SW480 (cell line): Measurements from ENCODE around the gene ANLN.

Experiments
- DNase-seq: peaks from one replicate; pipeline ENCODE4 v3.0.0-alpha.2; 2016; ENCODE audit warnings: low spot score

ANLN gene, protein sequence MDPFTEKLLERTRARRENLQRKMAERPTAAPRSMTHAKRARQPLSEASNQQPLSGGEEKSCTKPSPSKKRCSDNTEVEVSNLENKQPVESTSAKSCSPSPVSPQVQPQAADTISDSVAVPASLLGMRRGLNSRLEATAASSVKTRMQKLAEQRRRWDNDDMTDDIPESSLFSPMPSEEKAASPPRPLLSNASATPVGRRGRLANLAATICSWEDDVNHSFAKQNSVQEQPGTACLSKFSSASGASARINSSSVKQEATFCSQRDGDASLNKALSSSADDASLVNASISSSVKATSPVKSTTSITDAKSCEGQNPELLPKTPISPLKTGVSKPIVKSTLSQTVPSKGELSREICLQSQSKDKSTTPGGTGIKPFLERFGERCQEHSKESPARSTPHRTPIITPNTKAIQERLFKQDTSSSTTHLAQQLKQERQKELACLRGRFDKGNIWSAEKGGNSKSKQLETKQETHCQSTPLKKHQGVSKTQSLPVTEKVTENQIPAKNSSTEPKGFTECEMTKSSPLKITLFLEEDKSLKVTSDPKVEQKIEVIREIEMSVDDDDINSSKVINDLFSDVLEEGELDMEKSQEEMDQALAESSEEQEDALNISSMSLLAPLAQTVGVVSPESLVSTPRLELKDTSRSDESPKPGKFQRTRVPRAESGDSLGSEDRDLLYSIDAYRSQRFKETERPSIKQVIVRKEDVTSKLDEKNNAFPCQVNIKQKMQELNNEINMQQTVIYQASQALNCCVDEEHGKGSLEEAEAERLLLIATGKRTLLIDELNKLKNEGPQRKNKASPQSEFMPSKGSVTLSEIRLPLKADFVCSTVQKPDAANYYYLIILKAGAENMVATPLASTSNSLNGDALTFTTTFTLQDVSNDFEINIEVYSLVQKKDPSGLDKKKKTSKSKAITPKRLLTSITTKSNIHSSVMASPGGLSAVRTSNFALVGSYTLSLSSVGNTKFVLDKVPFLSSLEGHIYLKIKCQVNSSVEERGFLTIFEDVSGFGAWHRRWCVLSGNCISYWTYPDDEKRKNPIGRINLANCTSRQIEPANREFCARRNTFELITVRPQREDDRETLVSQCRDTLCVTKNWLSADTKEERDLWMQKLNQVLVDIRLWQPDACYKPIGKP

DNA sequence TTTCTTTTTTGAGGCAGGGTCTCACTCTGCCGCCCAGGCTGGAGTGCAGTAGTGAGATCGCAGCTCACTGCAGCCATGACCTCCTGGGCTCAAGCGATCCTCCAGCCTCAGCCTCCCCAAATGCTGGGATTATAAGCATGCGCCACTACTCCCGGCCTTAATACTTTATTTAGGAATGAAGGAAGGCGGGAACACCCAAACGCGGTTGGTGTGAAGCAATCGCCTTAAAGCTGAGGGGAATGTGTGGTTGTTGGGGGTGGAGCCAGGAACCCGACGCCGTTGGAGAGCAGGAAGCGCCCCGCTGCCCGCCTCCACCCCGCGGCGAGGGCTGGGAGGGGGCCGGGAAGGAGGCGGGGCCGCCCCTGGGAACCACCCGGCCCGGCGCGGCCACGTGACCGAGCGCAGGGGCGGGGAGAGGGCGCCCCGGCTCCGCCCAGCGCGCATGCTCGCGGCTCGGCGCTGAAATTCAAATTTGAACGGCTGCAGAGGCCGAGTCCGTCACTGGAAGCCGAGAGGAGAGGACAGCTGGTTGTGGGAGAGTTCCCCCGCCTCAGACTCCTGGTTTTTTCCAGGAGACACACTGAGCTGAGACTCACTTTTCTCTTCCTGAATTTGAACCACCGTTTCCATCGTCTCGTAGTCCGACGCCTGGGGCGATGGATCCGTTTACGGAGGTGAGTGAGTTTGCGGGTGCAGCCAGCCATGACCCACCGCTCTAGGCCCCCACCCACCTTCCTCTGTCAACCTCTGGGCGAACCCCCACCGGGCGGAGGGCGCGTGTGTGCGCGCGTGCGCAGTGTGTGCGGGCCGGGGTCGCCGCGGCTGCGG is at the start of gene ANLN:
ANLN (plus strand) TSS at position 492 of the 828 bp plus-strand sequence; CDS start at position 657, 165 bp downstream.
- peak; percentile 100 for DNase-seq

DNA sequence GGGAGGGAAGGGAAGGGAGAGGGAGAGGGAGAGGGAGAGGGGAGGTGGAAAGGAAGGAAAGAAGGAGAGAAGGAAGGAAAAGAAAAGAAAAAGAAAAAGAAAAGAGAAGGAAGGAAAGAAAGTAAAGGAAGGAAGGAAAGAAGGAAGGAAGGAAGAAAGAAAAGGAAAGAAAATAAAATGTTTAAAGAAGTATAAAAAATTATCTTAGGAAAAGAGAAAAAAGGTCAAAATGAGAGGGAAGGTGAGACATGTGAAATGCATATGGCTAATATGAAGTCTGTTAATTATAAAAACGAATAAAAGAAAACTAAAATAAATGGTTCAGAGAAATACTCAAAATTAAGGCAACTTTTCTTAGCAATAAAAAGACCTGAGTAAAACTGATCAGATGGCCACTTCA is 46.1 kb upstream of the ANLN start:
- DNase-seq: no peak

DNA sequence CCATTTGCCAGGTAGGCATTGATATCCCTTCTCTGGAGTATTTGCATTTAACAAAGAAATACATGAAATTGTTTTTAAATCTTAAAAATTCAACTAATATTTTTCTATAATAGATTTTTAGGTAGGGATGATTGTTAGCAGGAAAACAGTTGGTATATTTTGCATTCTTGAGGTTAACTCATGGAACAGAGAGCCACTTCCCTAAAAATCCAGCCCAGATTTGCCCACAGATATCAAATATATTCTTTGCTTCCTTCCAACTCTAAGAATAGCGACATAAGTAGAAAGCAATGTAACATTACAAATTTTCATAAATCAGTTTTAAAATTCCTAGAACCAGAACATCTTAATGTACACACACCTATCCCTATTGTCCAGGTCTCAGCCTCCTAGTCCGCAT is 45.0 kb upstream of the ANLN start:
- DNase-seq: no peak

DNA sequence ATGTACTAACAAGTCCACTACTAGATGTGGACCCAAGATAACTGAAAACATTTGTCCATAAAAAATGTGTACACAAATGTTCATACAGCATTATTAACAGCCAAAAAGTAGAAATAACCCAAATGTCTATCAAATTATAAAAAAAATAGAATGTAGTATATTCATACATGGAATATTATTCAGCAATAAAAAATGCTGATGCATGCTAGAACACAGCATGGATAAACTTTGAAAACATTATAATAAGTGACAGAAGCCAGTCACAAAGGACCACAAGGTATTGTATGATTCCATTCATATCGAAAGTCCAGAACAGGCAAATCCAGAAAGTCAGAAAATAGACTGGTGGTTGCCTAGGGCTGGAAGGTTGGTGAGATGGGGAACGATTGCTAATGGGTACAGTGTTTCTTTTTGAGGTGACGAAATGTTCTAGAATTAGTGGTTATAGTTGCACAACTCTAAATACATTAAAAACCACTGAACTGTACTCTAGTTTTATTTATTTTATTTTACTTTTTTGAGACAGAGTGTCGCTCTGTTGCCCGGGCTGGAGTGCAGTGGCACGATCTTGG is 43.3 kb upstream of the ANLN start:
- DNase-seq: no peak

DNA sequence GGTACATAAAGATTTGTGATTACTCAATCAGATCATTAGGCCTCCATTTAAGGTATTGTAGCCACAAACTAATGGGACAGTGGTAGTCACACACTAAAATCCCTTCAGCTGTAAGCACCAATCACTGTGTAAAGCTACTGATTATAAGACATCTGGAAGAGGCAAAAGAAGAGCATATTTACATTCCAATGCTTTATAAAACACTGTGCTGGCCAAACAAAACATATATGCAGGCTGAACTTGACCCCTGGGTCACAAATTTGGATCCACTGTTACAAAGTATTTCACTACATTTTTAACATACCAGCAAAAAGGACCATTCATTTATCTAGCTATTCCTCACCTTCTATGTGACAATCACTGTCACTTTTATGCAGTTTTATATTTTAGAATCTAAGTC is 41.4 kb upstream of the ANLN start:
- no peak for DNase-seq

DNA sequence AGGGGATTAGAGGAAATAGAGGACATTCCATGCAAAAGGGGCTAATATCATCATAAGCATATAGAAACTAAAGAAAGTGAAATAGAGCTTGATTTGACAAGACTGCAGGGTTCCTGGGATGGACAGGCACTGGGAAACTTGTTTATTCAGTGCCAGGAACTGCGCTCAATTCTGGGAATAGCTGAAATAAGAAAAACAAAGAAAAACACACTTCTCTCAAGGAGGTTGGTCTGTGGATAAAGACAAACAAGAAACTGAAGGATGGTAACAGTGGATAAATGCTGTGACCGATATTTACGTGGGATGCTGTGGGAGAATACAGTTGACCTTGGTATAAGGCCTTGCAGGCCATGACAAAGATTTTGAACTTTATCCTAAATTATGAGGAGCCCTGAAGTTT is 40.9 kb upstream of the ANLN start:
- no peak for DNase-seq

DNA sequence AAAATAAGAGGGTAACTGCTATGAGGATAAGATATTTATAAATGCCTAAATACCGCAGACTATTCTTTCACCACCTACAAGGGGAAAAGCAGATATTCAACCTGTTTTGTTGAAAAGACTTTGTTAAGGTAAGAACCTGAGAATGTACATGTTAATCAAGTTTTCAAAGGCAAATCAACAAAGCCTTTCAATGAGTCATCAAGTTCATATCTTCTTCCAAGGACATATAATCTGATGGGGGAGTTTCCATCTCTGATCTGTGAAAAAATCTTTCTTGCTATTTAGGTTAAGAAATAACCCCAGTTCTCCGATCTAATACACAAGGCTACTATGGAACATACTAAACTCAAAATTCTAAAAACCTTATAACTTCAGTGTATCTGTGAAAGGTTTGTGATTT is 40.0 kb upstream of the ANLN start:
- DNase-seq: no peak

DNA sequence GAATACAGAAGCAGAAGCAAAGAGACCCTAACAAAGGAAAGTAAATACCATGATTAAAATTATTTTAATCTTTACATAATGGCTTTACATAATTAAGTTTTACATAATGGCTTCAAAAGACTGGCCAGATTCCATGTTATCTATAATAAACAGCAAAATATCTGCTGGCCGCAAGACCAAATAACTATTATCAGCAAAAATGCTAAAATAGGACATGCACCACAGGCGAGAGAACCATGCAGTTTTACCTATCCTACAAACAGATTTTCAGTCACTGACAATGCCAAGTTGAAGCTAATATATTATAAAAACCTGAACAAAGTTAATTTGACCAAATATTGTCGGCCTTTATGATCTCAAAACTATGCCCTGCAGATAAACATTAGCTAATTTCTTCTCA is 34.2 kb upstream of the ANLN start:
- DNase-seq: no peak

DNA sequence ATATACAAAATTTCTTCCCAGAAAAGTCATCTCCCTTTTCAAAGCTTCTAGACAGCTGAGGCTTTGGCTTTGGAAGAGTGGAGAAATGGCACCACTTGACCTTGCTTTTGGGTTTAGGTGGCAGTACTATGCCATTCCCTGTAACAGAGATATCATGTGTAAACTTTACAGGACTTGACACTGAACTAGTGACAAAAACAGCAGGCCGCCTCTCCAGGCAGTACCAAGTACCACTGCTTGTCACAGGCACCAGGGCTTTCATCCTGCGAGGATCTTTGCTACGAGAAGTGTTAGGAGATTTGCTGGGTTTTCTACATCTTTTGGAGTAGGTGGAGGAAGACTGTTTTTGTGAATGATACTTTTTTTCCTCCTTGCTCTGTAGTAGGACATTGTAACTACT is 32.6 kb upstream of the ANLN start:
- DNase-seq: no peak

DNA sequence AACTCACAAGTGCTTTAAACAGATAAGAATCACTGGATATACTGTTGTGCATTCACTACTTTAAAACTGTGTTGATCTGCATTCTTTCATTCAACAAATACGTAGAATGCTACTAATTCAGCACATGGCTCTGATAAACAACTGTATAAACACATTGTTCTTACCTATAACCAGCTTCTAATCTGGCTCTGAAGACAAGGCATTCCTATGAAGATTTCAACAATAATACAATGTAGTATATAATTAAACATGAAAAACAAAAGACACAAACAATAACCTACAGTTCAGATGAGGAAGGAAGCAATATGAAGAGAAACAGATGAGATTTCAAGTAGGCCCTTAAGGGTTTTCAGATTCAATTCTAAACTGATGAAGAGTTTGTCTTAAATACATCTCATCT is 31.1 kb upstream of the ANLN start:
- DNase-seq: no peak

DNA sequence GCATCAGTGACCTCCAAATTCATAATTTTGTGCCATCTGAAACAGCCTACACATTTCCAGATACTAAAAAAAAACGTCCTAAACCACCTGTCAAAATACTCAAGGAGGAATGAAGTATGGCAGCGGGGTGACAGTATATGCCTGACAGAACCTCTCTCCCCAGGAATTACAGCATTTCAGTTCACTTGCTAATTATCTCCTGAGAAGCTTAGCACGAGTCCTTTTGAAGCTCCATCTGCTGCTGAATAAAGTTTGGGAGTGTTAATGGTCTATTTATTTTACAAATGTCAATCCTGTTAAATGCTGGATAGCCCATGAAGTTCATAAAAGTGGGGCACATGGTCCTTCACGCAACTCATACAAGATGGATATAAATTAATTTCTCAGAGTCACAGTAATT is 29.4 kb upstream of the ANLN start:
- DNase-seq: no peak

DNA sequence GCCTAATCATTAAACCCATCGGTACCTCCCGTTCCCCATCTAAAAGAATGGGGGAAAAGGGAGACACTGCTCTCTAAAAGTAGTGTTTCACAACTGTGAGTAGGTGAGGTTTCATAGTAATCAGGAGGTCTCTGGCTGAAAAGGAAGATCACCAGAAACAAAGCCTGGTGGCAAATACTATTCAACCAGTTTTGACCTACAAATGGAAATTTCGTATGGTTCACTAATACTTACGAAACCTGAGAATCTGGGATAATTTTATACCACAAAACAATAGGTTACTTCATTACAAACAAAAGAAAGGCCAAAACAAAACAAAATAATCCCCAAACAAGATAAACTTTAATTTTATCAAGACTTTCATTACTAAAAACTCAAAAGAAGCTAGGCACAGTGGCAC is 28.4 kb upstream of the ANLN start:
- no peak for DNase-seq

DNA sequence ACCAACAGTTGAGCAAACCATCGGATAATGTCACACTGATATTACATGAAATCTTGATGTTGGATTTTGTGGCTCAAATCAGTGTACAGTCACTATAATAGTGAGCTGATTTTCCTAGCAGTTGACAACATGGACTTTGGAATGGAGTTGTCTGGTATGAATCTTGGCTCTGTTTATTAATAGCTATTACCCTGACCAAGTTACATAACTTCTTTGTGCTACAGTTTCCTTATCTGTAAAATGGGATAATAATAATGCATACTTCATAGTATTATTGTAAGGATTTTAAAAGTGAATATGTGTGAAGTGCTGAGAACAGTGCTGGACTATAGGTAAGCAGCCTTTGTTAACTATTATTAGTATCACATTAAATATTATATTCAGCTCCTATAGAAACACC is 26.1 kb upstream of the ANLN start:
- DNase-seq: no peak

DNA sequence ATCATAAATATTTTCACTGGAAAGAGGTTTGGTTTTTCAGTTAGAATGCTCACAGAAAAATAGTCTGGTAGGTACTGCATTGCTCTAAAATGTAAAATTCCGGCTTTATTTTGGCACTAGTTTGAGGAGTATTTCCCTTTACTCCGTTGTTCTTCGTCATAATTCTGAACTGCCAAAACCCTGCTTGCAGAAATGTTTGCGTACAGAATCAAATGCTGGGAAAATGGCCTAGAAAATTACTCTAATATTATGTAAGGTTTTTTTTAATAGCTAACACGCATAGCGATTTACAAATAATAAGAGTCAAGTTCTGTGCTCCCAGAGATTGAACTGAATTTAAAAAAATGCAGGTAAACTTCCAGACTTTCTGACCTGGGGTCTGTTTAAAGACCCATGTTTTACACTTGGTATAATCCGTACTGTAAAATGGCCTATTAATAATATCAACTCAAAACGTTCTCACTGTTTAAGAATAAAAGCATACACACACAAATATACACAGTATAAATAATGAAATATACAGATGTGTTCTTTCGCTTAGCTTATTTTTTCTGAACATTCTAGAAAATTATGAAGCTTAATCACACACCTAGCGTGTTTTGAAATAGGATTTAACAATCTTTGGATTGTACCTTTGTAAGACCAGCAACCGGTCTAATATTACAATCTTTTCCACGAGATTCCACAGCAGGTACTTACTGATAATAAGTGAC is 23.5 kb upstream of the ANLN start:
- DNase-seq: no peak

DNA sequence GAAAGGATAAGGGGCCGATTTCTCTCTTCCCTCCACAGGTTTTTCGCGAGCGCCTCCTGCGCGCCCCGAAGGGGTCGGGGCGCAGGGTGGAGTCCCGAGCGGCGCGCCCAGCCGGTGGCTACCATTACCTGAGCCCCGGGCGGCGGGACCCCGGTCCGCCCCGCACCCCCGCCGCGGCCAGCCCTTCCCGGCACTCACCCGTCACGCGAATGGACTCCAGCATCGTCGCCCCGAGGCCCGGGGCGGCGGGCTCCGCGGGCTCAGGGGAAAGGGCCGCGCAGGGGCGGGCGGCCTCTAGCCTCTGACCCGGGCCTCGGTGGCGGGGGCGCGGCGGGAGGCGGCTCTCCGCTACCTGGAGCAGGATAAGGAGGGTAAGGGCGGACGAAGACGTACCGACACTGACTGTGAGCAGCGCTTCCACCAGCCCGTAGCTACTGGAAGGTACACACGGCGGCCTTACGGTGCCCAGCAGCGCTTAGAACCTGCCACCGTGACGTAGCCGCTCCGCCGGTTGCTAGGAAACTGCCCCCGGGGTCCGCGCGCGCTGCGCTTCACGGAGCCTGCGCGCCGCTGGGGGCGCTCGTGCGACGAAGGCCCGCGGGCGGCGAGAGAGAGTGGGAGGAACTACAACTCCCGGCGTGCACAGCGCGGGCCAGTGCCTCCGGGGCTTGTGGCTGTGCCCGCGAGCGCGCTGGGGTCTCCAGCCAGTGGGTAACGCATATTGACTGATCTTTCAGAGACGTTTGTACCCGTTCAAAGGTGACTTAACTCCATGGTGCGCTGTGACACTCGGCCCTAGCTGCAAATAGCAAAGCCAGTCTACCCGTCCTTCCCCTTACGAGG is 22.7 kb upstream of the ANLN start:
- DNase-seq: peak; percentile 95

DNA sequence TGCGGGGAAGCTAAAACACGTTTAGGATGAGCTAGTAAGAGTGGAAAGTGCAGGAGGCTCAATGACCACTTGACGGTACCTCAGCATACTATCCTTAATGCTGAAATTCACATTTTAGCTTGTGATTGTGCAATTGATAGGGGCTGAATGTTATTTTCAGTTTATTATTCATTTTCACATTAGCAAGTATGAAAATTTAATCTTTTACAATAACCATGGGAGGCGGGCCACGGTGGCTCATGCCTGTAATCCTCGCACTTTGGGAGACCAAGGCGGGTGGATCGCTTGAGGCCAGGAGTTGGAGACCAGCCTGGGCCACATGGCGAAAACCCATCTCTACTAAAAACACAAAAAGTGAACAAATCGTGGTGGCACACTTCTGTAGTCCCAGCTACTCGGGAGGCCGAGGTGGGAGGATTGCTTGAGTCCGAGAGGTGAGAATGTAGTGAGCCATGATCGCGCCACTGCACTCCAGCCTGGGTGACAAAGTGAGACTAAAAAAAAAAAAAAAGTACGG is 22.0 kb upstream of the ANLN start:
- peak; percentile 66 for DNase-seq

DNA sequence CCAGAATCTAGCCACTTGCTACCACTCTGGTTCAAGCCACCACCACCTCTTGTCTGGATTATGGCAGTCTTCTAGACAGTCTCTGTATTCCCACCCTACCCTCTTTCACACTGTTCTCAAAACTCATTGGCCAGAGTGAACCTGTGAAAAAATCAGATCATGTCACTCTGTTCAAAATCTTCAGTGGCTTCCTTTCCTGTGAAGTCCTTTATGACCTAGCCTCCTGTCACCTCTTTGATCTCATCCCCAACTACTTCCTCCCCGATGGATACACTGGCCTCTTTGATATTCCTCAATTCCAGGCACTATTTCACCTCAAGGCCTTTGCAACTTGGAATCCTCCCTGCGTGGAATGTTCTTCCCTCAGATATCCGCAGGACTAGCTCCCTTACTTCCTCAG is 21.2 kb upstream of the ANLN start:
- peak; percentile 73 for DNase-seq

DNA sequence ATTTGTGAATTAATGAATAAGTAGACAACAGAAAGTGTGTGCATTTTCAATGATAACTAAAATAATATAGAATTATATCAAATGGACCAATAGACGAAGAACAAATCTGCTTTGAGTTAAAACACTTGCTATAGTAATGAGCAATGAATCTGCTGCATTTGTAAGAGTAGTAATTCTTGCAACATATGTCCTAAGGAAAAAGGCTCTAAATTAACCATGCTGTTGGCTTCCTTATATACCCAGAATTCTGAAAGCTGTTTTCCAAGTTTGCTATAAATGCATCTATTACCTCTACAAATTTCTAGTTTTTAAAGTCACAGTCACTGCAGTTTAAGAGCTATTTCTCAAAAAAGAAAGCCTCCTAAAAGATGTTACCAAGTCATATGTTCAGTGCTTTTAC is 20.5 kb upstream of the ANLN start:
- no peak for DNase-seq

DNA sequence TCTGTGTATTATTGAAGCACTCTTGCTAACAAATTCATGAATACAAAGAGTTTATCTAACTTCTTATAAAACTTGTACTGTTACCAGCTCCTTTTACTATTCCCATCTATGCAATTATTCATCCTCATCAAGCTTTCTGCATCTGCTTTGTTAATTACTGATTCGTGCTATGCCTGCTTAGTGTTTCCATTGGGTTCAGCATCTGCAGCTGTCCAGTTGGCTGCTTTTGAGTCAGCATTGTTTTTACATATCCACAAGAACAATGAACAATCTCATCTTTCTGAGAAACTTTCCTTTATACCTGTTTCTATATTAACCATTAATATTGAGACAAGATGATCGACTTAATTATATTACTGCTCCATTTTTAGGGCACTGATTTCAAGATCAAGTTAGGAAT is 19.6 kb upstream of the ANLN start:
- DNase-seq: no peak

DNA sequence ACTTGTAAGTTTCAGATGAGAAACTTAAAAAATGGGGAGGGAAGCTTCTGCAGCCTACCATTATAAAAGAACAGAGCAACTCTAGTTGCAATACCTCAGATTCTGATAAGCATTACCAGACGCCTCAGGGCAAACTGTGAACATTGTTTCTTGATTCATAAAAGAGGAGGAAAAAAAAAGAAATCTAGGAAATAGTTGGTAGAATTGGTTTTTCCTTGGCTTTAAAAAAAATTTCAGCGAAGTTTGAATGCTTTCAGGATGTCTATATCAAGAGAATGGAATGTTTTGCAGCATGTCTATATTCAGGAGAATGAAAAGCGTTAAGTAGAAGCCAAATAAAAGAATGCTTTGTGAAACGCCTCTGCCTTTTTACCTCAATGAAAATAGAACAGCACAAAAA is 17.5 kb upstream of the ANLN start:
- DNase-seq: no peak
